HG02840 (cell line): ENCODE results near the gene CTSK.

Experiments used
- ATAC-seq: cut with Tn5 transposase; IDR thresholded peaks from one replicate; pipeline ENCODE4 v1.9.1; 2021; ENCODE audit warnings: mild to moderate bottlenecking, moderate library complexity, moderate number of reproducible peaks; ENCODE audit not compliant: unreplicated experiment, low FRiP score

The CTSK gene

GRCh38 chr1:150763018-150763417 lies 45.0 kb downstream of the CTSK start:
- no peak for ATAC-seq

DNA sequence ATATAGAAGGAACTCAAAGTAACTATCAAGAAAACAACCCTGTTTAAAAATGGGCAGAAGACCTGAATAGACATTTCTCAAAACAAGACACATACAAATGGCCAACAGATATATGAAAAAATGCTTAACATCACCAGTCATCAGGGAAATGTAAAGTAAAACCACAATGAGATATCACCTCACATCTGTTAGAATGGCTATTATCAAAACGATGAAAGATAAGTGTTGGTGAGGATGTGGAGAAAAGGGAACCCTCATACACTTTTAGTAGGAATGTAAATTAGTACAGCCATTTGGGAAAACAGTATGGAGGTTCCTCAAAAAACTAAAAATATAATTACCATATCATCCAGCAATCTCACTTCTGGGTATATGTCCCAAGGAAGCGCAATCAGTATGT lies 45.5 kb downstream of the CTSK start:
- ATAC-seq = no peak

DNA sequence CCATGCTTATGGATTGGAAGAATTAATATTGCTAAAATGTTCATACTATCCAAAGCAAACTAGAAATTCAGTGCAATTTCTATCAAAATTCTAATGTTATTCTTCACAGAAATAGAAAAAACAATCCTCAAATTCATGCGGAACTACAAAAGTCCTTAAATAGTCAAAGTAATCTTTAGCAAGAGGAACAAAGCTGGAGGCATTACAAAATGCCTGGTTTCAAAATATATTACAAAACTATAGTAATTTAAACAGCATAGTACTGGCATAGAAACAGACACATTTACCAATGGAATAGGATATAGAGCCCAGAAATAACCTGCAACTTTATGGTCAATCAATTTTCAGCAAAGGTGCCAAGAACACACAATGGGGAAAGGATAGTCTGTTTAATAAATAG lies 46.3 kb downstream of the CTSK start:
- ATAC-seq = no peak

- no peak for ATAC-seq
These were observed 48.0 kb downstream of the CTSK start for GRCh38 chr1:150760013-150760412.

DNA sequence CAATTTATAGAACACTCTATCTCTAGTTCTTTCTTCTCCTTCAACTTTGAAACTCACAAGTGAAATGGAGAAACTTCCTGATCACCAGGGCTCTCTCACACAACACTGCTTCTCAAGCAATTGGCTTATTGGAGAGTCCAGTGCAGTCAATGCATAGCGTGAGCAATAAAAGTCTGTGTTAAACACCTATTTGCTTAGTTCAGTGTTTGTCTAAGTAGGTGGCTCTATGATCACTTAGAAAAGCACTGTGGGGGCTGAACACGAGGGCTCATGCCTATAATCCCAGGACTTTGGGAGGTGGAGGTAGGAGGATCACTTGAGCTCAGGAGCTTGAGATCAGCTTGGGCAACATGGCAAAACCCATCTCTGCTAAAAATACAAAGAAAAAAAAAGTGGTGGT lies 54.6 kb downstream of the CTSK start:
- no peak for ATAC-seq

DNA sequence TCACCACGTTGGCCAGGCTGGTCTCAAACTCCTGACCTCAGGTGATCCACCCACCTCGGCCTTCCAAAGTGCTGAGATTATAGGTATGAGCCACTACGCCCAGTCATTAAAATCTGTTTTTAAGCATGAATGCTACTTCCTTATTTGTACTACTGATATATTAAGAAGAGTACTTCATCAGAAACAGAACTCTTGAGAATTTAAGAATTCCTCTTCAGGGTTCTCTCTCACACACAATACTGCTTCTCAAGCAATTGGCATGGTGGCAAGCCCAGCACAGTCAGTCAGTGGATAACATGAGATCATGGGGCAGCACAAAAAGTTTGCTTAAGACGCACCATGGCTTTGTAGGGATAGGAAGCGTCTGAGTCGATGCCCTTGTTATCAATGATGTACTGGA lies 56.6 kb downstream of the CTSK start:
- no peak for ATAC-seq

GRCh38 chr1:150749720-150750311 lies 58.2 kb downstream of the CTSK start:
- no peak for ATAC-seq

- ATAC-seq = no peak
These were observed 59.0 kb downstream of the CTSK start for GRCh38 chr1:150748878-150749719.
